OCI-LY1 (cell line): ENCODE measurements around the gene NIPA2.

ENCODE experiments used
- CTCF ChIP-seq: fragments of 200-600 bp; sonication (generic), shearing (Covaris generic); IDR thresholded peaks from 2 replicates; pipeline ENCODE4 v1.5.1; 2017; ENCODE audit warnings: mild to moderate bottlenecking, antibody characterized with exemption, low read length, moderate library complexity, mixed read lengths
- EZH2 ChIP-seq: fragments of 200-600 bp; sonication (generic), shearing (Covaris generic); IDR thresholded peaks from 2 replicates; pipeline ENCODE4 v1.8.0; 2017; ENCODE audit warnings: borderline replicate concordance, mixed run types, mild to moderate bottlenecking, antibody characterized with exemption, low read length, moderate library complexity, mixed read lengths

- no peak for TF ChIP-seq CTCF
- no peak for TF ChIP-seq EZH2
Measured at GRCh38 chr15:22851513-22851912, 13.0 kb downstream of the NIPA2 start.
